SK-N-SH treated with all-trans-retinoic acid at 6 μM for 48 hours (cell line): ENCODE data around the gene SH3BGRL.

Experiments used
- ARNTL ChIP-seq: fragments of 450-650 bp; formaldehyde crosslinking; IDR thresholded peaks from 2 replicates; pipeline ENCODE4 v1.5.0; 2020; ENCODE audit warnings: low read depth, mild to moderate bottlenecking, moderate library complexity, borderline replicate concordance
- CSDC2 ChIP-seq: fragments of 250-450 bp; sonication (Bioruptor Pico); IDR thresholded peaks from 2 replicates; pipeline ENCODE4 v1.5.0; 2020; ENCODE audit warnings: mild to moderate bottlenecking, moderate library complexity
- CSRNP3 ChIP-seq: fragments of 250-450 bp; sonication (Bioruptor Pico); IDR thresholded peaks from 2 replicates; pipeline ENCODE4 v1.5.1; 2021; ENCODE audit warnings: mild to moderate bottlenecking, moderate library complexity
- ESRRG ChIP-seq: fragments of 250-450 bp; sonication (Bioruptor Pico); IDR thresholded peaks from 2 replicates; pipeline ENCODE4 v1.6.1; 2021; ENCODE audit warnings: mild to moderate bottlenecking
- RARB ChIP-seq: fragments of 250-450 bp; sonication (Bioruptor Pico); IDR thresholded peaks from 2 replicates; pipeline ENCODE4 v1.8.0; 2021; ENCODE audit warnings: mild to moderate bottlenecking, moderate library complexity
- TCF4 ChIP-seq: fragments of 250-450 bp; sonication (Bioruptor Pico); IDR thresholded peaks from 2 replicates; pipeline ENCODE4 v1.8.0; 2021; ENCODE audit warnings: mild to moderate bottlenecking, moderate library complexity, borderline replicate concordance
- TSHZ2 ChIP-seq: fragments of 250-450 bp; sonication (Bioruptor Pico); IDR thresholded peaks from 2 replicates; pipeline ENCODE4 v1.5.0; 2020; ENCODE audit warnings: mild to moderate bottlenecking, moderate library complexity
- ZFP3 ChIP-seq: fragments of 250-450 bp; sonication (Bioruptor Pico); IDR thresholded peaks from 2 replicates; pipeline ENCODE4 v1.5.0; 2020; ENCODE audit warnings: mild to moderate bottlenecking, moderate library complexity
- ZFP30 ChIP-seq: fragments of 450-650 bp; formaldehyde crosslinking; IDR thresholded peaks from 2 replicates; pipeline ENCODE4 v1.5.0; 2022; ENCODE audit warnings: mild to moderate bottlenecking, moderate library complexity
- ZNF565 ChIP-seq: fragments of 450-650 bp; formaldehyde crosslinking; conservative IDR thresholded peaks from 2 replicates; pipeline ENCODE4 v1.5.0; 2020; ENCODE audit warnings: low read depth, mild to moderate bottlenecking, moderate library complexity
- ZNF70 ChIP-seq: fragments of 450-650 bp; formaldehyde crosslinking; IDR thresholded peaks from 2 replicates; pipeline ENCODE4 v1.5.0; 2020; ENCODE audit warnings: mild to moderate bottlenecking, moderate library complexity
- ZNF8 ChIP-seq: fragments of 450-650 bp; formaldehyde crosslinking; IDR thresholded peaks from 2 replicates; pipeline ENCODE4 v1.5.0; 2020; ENCODE audit warnings: mild to moderate bottlenecking, moderate library complexity

GRCh38 chrX:81304563-81304962 is 102.7 kb downstream of the SH3BGRL start:
- TF ChIP-seq ZFP3 (no peak), CSDC2 (CRISPR knock-in tag) (no peak), RARB (no peak), ZFP30 (no peak), TSHZ2 (CRISPR knock-in tag) (no peak), ZNF565 (no peak), ARNTL (CRISPR knock-in tag) (no peak), TCF4 (CRISPR knock-in tag) (no peak), ZNF70 (no peak), ZNF8 (CRISPR knock-in tag) (no peak), ESRRG (CRISPR knock-in tag) (no peak), CSRNP3 (CRISPR knock-in tag) (no peak)
